NCI-H1105 treated with DMSO at 0.1 percent for 48 hours (cell line): ENCODE measurements around the gene AJAP1.

Experiments
- DNase-seq: peaks from one replicate; lab custom pipeline; 2025; lab: John Stamatoyannopoulos, UW

AJAP1 gene

DNA sequence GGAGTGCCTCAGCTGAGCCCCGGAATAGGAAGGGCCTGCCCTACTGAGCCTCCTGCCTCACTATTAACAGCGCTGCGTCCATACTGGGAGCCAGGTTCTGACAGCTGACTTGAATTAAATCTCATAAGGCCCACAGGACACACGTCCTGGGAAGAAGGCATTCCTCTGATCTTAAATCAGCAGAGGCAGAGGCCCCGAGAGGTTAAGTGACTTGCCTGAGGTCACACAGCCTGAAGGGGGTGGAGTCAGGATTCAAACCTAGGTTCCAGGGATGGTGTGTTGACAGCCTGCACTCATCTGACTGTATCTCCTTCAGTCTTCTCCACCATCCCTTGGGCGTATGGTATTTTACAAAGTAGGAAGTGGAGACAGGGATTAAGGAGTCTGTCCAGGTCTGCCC is 79.8 kb downstream of the AJAP1 start:
- DNase-seq = no peak

- no peak for DNase-seq
Observed at GRCh38 chr1:4734791-4735190, 80.4 kb downstream of the AJAP1 start.

DNA sequence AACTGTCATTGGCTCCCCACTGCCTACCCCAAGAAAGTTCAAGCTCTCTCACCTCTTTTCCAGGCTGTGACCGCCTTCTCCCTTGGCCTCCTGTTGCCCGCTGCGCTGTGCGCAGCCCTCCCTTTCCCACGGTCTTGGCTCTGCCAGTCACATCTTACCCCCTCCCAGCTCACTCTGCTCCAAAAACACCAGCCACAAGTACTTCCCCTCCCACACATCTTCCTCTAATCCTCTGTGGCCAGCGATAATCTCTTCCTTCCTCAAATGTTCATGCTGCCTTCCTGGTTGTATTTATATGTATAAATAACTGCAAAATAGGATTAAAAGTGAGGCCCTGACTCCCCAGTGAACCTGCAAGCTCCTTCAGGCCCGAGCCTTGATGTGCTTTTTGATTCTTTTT is 81.8 kb downstream of the AJAP1 start:
- DNase-seq = no peak

GRCh38 chr1:4741876-4742423 is 87.5 kb downstream of the AJAP1 start:
- no peak for DNase-seq

DNA sequence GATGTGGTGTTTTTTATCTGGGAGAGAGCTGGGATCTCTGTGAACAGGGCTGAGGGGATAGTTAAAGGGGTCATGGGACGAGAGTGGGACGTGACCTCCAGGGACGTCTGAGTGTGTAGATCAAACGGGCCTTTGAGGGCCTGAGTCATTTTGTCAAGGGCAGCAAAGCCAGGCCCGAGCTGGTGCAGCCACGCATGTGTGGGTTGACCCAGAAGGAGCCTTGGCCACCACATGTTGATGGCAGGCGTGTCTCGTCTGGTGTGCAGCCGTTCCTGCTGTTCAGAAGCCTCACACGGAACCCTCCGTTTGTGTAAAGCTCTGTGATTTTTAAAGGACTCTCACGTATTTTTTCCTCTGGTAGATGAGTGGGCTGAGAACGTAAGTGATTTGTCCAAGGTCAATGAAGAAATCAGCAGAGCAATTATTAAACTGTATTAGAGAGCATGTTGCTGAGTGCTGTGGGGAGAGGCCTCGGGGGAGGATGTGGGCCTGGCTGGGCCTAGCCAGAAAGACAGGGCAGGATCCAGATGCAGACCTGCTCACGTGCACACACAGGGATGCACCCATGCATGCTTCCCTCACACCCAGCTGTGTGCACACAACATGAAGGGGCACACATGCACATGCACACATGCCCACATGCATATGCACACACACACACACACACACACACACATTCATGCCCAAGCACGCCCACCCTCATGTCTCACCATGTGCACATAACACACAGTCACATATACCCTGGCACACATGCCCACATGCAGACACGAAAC is 89.8 kb downstream of the AJAP1 start:
- DNase-seq = no peak

GRCh38 chr1:4745560-4745959 is 91.2 kb downstream of the AJAP1 start:
- DNase-seq = no peak

- DNase-seq = no peak
Observed at GRCh38 chr1:4749406-4749805, 95.0 kb downstream of the AJAP1 start.

DNA sequence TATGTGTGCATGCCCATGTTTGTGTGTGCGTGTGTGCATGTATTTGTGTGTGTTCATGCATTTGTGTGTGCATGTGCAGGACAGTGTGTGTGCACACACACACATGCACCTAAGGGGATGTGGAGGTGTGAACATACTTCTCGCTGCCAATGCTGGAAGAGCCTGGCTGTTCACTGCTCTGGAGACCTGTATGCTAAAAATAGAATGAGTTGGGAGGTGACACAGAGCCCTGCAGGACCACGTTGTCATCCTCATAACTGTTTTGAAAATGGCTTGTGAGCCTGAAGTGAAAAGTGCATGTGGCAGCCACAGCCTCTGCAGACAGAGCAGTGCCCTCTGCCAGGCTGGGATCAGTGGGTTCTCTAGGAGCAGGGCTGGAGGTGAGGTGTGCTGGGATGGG is 95.8 kb downstream of the AJAP1 start:
- no peak for DNase-seq

- no peak for DNase-seq
Observed at GRCh38 chr1:4752059-4752458, 97.7 kb downstream of the AJAP1 start.

- no peak for DNase-seq
Observed at GRCh38 chr1:4754816-4755215, 100.4 kb downstream of the AJAP1 start.

GRCh38 chr1:4755301-4755845 is 101.0 kb downstream of the AJAP1 start:
- DNase-seq = no peak

DNA sequence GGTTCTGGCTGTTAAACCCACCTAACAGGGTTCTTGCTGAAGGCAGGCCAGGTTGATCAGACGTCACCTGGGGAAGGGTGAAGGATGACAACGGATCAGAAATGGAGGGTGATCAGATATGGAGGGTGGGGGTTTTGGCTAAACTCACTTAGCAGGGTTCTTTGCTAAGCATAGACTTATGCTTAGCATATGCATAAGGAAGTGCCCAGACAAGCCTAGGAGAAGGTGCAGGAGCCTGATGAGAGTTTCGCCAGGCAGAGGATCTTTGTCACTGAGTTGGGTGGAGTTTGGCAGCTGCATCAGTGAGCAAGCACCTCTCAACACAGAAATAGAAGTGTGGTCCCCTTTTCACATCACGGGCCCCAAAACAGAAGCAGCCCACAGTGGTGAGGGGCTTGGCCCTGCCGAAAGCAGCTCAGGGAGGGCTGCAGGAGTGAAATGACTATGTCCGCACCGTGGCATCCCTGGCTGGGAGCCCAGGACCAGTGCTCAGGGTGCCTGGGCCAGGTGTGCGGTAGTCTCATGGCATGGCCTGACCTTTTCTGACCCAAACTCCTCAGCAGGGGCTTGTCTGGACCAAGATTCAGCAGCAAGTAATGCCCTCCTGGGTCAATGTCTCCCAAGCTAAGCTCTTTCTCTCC is 101.6 kb downstream of the AJAP1 start:
- no peak for DNase-seq

DNA sequence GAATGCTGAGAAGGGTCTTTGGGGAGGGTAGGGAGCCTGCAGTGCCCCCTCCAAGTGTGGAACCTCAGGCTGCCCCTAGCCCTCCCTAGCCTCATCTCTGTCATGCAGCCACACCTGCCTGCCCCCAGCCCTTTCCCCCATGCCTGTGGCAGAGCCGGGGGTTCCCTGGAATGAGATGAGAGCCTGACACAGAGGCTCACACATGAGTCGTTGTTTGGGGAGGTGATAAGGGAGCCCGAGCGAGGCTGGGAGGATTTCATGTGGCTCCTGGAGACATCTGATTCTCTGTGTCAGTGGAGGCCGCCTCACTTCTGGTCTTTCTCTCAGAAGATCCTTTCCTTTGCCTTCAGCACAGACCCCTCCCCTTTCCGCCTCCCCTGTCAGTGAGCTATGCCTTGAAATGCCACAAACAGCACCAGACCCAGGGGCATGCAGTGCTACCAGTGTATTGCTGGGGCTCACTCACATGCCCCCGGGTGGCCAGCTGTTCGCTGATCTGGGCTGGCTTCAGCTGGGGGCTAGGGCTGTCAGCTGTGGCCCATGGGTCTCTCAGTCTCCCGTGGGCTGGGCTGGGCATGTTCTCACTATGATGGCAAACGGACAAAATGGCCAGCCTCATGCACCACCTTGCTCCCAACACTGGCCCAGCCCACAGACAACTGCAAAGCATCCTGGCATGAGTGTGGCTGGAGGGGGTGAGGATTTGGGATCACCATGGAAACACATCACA is 102.6 kb downstream of the AJAP1 start:
- no peak for DNase-seq

GRCh38 chr1:4759671-4760070 is 105.3 kb downstream of the AJAP1 start:
- no peak for DNase-seq

- DNase-seq = no peak
Observed at GRCh38 chr1:4760088-4760487, 105.7 kb downstream of the AJAP1 start.

DNA sequence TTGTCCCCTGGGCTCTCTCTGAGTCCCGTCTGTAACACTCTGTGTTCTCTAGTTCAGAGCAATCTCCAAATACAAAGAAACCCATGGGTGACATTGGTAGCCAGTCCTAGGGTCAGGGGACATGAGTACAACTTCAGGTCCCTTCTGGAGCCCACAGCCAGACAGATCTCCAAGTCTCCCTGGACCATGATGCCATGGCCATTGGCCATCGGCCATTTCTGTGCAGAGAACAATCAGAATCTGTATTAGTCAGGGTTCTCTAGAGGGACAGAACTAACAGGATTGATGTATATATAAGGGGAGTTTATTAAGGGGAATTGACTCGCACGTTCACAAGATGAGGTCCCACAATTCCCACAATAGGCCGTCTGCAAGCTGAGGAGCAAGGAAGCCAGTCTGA is 106.9 kb downstream of the AJAP1 start:
- DNase-seq = no peak

GRCh38 chr1:4762146-4762545 is 107.7 kb downstream of the AJAP1 start:
- DNase-seq = no peak

GRCh38 chr1:4767308-4767707 is 112.9 kb downstream of the AJAP1 start:
- DNase-seq = no peak

DNA sequence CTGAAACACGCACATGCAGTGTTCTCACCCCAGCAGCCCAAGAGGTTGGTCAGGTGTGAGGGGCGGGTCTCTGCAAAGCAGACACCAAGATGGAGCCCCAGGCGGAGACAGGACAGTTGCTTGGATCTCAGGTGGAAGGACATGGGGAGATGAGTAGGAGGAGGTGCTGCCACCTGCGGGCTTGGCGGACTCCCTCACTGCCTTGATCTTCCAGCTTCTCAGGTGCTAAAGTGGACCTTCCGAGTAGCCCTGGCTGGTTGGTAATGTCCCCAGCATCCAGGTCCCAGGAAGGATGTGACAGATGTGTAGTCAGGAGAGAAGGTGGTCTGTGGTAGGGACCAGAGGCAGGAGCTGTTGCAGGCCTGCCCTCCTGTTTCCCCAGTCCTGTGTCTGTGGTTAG is 114.1 kb downstream of the AJAP1 start:
- DNase-seq = peak; percentile 8

DNA sequence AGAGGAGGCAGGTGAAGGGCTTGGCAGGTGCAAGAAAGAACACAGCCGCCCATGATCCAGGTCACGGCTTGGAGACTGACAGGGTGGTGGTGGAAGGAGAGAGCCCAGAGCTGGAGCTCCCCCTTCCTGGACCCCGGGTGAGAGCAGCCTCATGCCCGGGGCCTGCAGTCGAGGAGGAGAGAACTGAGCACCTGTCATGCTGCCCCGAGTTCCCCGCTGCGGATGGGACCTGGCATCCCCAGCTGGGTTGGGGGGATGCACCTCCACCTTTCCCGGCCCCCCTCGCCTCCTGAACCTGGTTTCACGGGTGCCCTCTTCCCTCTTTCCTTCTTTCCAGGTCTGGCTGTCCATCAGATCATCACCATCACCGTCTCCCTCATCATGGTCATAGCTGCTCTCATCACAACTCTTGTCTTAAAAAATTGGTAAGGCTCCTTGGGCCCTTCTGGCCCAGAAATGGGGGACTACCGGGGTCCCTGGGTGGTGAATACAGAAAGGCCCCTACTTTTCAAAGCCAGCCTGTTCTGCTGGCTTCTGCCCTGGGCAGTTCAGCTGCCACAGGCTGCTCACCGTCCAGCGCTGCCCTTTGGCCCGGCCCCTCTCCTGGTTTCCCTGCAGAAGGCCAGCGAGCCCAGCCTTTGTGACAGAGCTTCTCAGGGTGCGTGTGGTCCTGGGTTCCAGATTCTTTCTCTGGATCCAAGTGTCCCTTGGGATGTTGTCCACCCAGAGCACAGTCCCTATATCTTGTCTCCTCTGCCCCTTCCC is 115.3 kb downstream of the AJAP1 start:
- DNase-seq = no peak

GRCh38 chr1:4770713-4771112 is 116.3 kb downstream of the AJAP1 start:
- no peak for DNase-seq

DNA sequence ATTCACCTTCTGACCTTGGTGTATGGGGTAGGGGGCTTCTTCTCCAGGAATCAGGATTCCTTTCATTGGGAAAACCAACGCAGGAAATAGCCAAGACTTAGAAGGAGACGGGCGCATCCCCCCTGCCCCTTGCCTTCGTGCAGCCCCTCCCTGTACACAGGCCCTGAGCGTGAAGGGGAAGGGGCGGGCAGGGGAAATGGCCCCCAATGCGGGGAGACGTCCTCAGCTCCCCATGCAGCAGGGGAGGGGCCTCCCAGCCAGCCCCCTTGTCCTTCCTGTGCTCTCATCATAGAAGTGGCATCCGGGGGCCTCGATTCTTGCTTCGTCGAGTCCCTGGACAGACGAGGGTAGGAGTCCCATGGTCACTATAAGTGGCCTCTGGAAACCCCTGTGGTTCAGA is 116.9 kb downstream of the AJAP1 start:
- no peak for DNase-seq
